Measurements from ENCODE around the gene CDH9. TPM values are rescaled to one million over a fixed set of nuclear protein-coding genes. Genes with fewer than 3 reads are reported as not detected.

Gene CDH9
- total and polyA plus RNA-seq, 9 of the 15 experiments (the other 6 are each of a cell fraction or from before 2014, with no cell fraction given): not detected

GRCh38 chr5:27010646-27011045, 27.7 kb downstream of the CDH9 start (continued):
- TF ChIP-seq MCM7 (IDR thresholded peaks at IDR 0.05) (no peak), CHD2 (IDR thresholded peaks at IDR 0.05; ENCODE audit: low read depth, low read length) (no peak), ZNF583 (CRISPR knock-in tag; IDR thresholded peaks at IDR 0.05) (no peak), POLR2AphosphoS2 (IDR thresholded peaks at IDR 0.05; ENCODE audit: low read length) (no peak), SMARCA4 (IDR thresholded peaks at IDR 0.05) (no peak)

GRCh38 chr5:27009540-27009915, 28.9 kb downstream of the CDH9 start:
- in situ Hi-C loops (cut with MboI) (no loop called here), intact Hi-C loops (cut with micrococcal nuclease) (no loop called here)
- no peaks in the 10 kb centered on the region for H3K9me3 ChIP-seq (replicated peaks; ENCODE audit: control insufficient read depth, insufficient read depth, low read depth, low read length)
- H3K27ac ChIP-seq (ENCODE audit: extremely low read depth, low read depth, low read length): no peak overlapping the region
- 0% methylated on average over 1 of the region's 1 CpG for WGBS (ENCODE audit: insufficient coverage, low coverage, missing lambda C conversion rate)
- DNase-seq (ENCODE audit: extremely low read depth in 1 of 4, low spot score in 3 of 4) (no peak), FAIRE-seq (no peak), ATAC-seq (no peak)
- H3K4me1 ChIP-seq (replicated peaks in 1 of 2; ENCODE audit: control insufficient read depth in 2 of 2, insufficient read depth in 2 of 2, low read length in 2 of 2): no peaks in the 10 kb centered on the region
- no peaks in the 10 kb centered on the region for H3K79me2 ChIP-seq (ENCODE audit: control insufficient read depth, insufficient read depth, low read length)
- H2AFZ ChIP-seq (ENCODE audit: low read depth, low read length): no peak overlapping the region
- H3K9me1 ChIP-seq (ENCODE audit: control insufficient read depth, insufficient read depth, low read length): no peaks in the 10 kb centered on the region
- no peak overlapping the region for H3K9ac ChIP-seq (ENCODE audit: insufficient read depth in 1 of 2, low read depth in 2 of 2, low read length in 2 of 2)
- no TSS peak for BruUV-seq (replicated peaks)
- POLR2A ChIA-PET: no interaction called here
- CTCF ChIA-PET (ENCODE audit: low intra/inter-chr PET ratio): no interaction called here
- no peaks in the 10 kb centered on the region for H3K27me3 ChIP-seq (ENCODE audit: control insufficient read depth in 2 of 2, insufficient read depth in 2 of 2, low read length in 2 of 2)
- H3K4me3 ChIP-seq: no peak overlapping the region
- H3K4me2 ChIP-seq (ENCODE audit: insufficient read depth, low read length): no peak overlapping the region
- no peaks in the 10 kb centered on the region for H4K20me1 ChIP-seq (replicated peaks; ENCODE audit: control insufficient read depth, insufficient read depth, low read length)
- H3K36me3 ChIP-seq (ENCODE audit: control insufficient read depth, insufficient read depth, low read length): no peaks in the 10 kb centered on the region
- TF ChIP-seq IRF2 (CRISPR knock-in tag; IDR thresholded peaks at IDR 0.05) (no peak), ZNF407 (IDR thresholded peaks at IDR 0.05; ENCODE audit: low read depth) (no peak), L3MBTL2 (IDR thresholded peaks at IDR 0.05) (no peak), SPI1 (IDR thresholded peaks at IDR 0.05; ENCODE audit: borderline replicate concordance, low read depth, low read length) (no peak), RREB1 (CRISPR knock-in tag; IDR thresholded peaks at IDR 0.05) (no peak)
